ENCODE data around the gene HEY2.
A peak's percentile ranks its signal among the peaks of the same experiment; 100 is the strongest.

HEY2 gene

GRCh38 chr6:125810445-125810844 is 61.0 kb downstream of the HEY2 start:
- Histone ChIP-seq H3K9me3 (ENCODE audit: control insufficient read depth, insufficient read depth, low read length) (no peaks in the 10 kb centered on the region), H3K9me2 (replicated peaks; ENCODE audit: control insufficient read depth, low read length) (no peaks in the 10 kb centered on the region), H3K4me2 (ENCODE audit: low read length) (peak overlapping the region; percentile 84), H3K27me3 (ENCODE audit: control insufficient read depth, low read length) (no peaks in the 10 kb centered on the region), H3K79me2 (ENCODE audit: control insufficient read depth, low read length) (peaks cover 100% of the 10 kb centered on the region), H4K20me1 (ENCODE audit: control insufficient read depth, insufficient read depth, low read depth, low read length) (no peaks in the 10 kb centered on the region), H3K4me1 (ENCODE audit: control insufficient read depth, low read length) (peaks cover 99% of the 10 kb centered on the region), H3F3A (ENCODE audit: control insufficient read depth, insufficient read depth) (peaks cover 29% of the 10 kb centered on the region), H3K27ac (ENCODE audit: low read depth, low read length) (peak overlapping the region; percentile 88), H3K4me3 (ENCODE audit: low read length) (peak overlapping the region; percentile 68), H3K36me3 (ENCODE audit: control insufficient read depth, low read length) (peaks cover 39% of the 10 kb centered on the region)
- no peak for TF ChIP-seq CTCF (IDR thresholded peaks at IDR 0.05; ENCODE audit: low read depth, low read length, poor library complexity, severe bottlenecking)
- TF ChIP-seq EZH2phosphoT487 (IDR thresholded peaks at IDR 0.05; ENCODE audit: borderline replicate concordance, low read length), result no peak
